SH-SY5Y (cell line): ENCODE measurements around the gene HS6ST1.

Source experiments
- GATA2 ChIP-seq: IDR thresholded peaks from 2 replicates; pipeline ENCODE4 v1.6.1; 2011; ENCODE audit warnings: mild to moderate bottlenecking, low read depth, low read length
- GATA3 ChIP-seq: IDR thresholded peaks from 2 replicates; pipeline ENCODE4 v1.6.1; 2011; ENCODE audit warnings: low read depth, mild to moderate bottlenecking, low read length, moderate library complexity

GRCh38 chr2:128350736-128351135 is 32.1 kb upstream of the HS6ST1 start:
- no peak for TF ChIP-seq GATA3
- no peak for TF ChIP-seq GATA2
